SK-N-MC (cell line): Measurements from ENCODE around the gene UNC13A.

Experiments used
- FOXP2 ChIP-seq: optimal IDR thresholded peaks from 2 replicates; pipeline ENCODE3; 2011; ENCODE audit warnings: mild to moderate bottlenecking, moderate library complexity; ENCODE audit not compliant: insufficient read depth; ENCODE audit errors: extremely low read length, control extremely low read depth
- POLR2AphosphoS5 ChIP-seq: IDR thresholded peaks from 2 replicates; pipeline ENCODE4 v1.6.1; 2012; ENCODE audit warnings: mild to moderate bottlenecking, low read depth, low read length, borderline replicate concordance

GRCh38 chr19:17654993-17655392, 33.2 kb downstream of the UNC13A start:
- TF ChIP-seq POLR2AphosphoS5 (no peak), FOXP2 (no peak)
